Kidney epithelial cell (primary cell): ENCODE results near the gene EEF1AKMT2. TPM values are rescaled to one million over a fixed set of nuclear protein-coding genes. Genes with fewer than 3 reads are reported as not detected.

Source experiments
- DNase-seq: peaks from one replicate; pipeline ENCODE4 v3.0.0-alpha.2; 2010; ENCODE audit warnings: low read depth
- H3K27me3 ChIP-seq: 2 replicates; pipeline ENCODE4 v1.6.0; 2011; ENCODE audit warnings: low read length; ENCODE audit not compliant: control insufficient read depth, insufficient read depth
- H3K36me3 ChIP-seq: 2 replicates; pipeline ENCODE4 v1.5.1; 2011; ENCODE audit warnings: low read length; ENCODE audit not compliant: control insufficient read depth, insufficient read depth
- H3K4me3 ChIP-seq: 2 replicates; pipeline ENCODE4 v1.5.1; 2011; ENCODE audit warnings: low read depth, mild to moderate bottlenecking, control low read depth, low read length
- CTCF ChIP-seq: IDR thresholded peaks from 2 replicates; pipeline ENCODE4 v1.5.1; 2011; ENCODE audit warnings: mild to moderate bottlenecking, moderate library complexity, low read length, control low read depth, inconsistent platforms; ENCODE audit not compliant: insufficient read depth, poor library complexity, severe bottlenecking
- total RNA-seq: library from RNA; depleted of rRNA; stranded (reverse); fragments of >200 nt; gene quantifications from 2 replicates; pipeline ENCODE4 v1.2.3, GENCODE V29; 2015

Gene EEF1AKMT2
- total RNA-seq, 1 donor from 2014 or later: 13.5 TPM

DNA sequence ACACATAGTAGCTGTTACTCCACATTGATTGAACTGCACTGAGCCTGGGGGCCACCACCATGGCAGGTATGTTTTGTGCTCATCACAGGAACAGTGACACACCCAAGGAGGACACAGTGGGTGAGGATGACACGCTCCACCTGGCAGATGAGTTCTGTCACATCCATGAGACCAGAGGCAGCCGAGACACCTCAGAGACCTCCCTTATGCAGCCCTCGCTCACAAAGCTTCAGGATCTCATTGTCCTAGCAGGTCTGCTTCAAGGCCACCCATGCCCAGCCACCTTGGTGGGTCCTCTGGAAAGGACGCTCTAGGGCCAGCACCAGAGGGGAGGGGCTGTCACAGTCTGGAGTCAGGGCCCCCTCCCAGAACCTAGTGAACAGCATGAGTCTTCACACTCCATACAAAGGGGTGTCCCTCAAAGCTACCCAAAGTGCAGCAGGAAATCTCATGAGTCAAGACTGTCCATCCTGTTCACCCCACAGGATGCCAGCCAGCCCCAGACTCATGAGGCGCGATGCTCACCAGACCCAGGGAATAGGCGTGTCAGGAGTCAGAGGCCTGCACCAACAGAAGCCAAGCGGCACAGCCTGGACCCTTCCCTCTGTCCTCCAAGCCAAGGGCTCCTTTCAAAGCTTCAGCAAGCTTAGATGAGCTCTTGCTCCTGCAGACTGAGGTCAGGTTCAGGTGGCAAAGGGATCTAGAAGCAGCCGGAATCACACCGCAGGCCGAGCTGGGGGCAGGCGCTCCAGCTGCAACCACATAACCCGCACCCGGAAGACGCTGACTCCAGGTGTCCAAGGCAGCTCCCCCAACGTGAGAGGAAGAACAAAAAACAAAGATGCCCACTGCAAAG is 57.1 kb downstream of the EEF1AKMT2 start:
- TF ChIP-seq CTCF: no peak
- no peak for DNase-seq
- Histone ChIP-seq H3K36me3 (no peaks in the 10 kb centered on the region), H3K4me3 (no peak overlapping the region), H3K27me3 (no peaks in the 10 kb centered on the region)

DNA sequence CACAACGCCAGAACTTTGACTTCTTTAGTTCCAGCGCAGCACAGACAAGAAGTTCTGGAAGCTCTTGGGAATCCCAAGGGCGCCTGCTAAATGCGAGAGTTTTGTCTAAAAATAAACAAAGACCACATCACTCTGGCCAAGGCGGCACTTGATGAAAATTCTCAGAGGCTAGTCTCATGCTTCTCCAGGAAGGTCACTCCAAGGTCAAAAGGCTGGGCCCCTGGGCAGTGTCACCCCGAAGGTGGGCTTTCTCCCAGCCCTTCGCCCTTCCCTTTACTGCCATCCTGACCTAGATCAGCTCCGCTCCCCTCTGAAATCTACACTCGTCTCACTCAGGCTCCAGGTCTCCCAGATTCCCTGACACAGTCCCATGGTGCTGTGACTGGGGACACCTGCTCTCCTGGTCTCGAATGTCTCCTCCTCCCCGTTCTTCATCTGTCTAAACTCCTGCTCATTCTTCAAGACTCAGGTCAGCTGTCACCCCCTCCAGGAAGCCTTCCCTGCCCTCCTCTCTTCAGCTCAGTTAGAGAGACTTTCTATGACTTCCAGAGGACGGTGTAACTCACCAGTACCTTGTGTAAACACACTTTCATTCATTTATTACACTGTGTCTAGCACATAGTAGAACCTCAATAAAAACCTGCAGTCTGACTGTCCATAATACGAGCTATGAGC is 58.0 kb downstream of the EEF1AKMT2 start:
- Histone ChIP-seq H3K4me3 (no peak overlapping the region), H3K27me3 (no peaks in the 10 kb centered on the region), H3K36me3 (no peaks in the 10 kb centered on the region)
- DNase-seq: no peak
- TF ChIP-seq CTCF: no peak

DNA sequence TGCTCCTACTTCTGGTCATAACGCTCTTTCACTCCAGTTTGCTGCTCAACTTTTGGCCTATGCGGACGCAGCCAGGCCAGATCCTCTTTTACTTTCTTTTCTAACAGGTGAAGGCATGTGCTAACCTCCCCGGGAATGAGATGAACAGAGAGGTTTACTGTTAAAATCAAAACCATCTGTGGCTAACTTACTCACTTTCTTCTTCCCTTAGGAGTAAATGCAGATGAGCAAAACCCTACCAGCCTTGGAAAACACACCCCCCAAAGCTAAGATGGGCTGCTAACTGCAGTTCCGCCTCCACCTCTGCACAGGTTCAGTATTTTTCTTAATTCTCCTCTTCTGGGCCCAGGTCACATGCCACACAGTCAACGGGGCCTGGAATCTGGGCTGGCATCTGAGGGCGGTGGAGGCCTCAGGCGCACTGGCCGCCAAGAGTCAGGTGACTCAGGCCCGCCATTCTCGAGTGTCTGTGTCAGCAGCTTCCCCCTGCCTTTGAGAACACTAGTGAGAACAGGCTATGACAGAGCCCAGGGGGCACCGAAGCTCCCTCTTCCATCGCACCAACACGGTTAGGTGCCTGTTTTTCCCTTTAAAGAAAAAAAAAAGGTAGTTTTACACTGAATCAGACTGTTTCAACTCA is 58.6 kb downstream of the EEF1AKMT2 start:
- H3K36me3 ChIP-seq: no peaks in the 10 kb centered on the region
- DNase-seq: no peak
- no peaks in the 10 kb centered on the region for H3K27me3 ChIP-seq
- no peak overlapping the region for H3K4me3 ChIP-seq
- no peak for TF ChIP-seq CTCF

- Histone ChIP-seq H3K27me3 (no peaks in the 10 kb centered on the region), H3K36me3 (no peaks in the 10 kb centered on the region), H3K4me3 (no peak overlapping the region)
- DNase-seq: no peak
- no peak for TF ChIP-seq CTCF
These were observed 60.1 kb downstream of the EEF1AKMT2 start for GRCh38 chr10:124731551-124731950.

DNA sequence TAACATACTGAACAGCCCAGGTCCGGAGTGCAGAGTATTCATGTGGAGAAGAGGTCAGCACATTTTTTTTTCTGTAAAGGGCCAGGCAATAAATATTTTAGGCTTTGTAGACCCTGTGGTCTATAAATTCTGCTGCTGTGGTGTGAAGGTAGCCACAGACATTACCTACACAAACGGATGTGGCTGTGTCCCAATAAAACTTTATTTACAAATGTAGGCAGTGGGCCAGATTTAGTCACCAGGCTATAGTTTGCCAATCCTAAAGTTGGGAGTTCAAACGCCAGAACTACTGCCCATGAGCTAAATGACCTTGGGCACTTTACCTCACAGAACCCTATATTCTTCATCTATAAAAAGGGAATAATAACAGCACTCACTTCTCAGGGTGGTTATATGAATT is 60.9 kb downstream of the EEF1AKMT2 start:
- Histone ChIP-seq H3K36me3 (no peaks in the 10 kb centered on the region), H3K4me3 (no peak overlapping the region), H3K27me3 (no peaks in the 10 kb centered on the region)
- no peak for DNase-seq
- TF ChIP-seq CTCF: no peak
